Progenitor cell of endocrine pancreas (in vitro differentiated cells): ENCODE measurements around the gene COX7B. TPM values are rescaled to one million over a fixed set of nuclear protein-coding genes. Genes with fewer than 3 reads are reported as not detected.
"Not testable (repeated sequence)": the region's sequence is repeated elsewhere in the genome, so short reads cannot be mapped to it uniquely, and the experiment has no call there.

Source experiments
- DNase-seq: peaks from one replicate; pipeline ENCODE4 v3.0.0; 2021; ENCODE audit warnings: low spot score; ENCODE audit not compliant: unreplicated experiment
- H3K27ac Mint-ChIP-seq: 2 replicates; pipeline ENCODE4 v1.8.0; 2021; ENCODE audit warnings: mild to moderate bottlenecking, moderate library complexity, mixed read lengths
- H3K27me3 Mint-ChIP-seq: 2 replicates; pipeline ENCODE4 v1.8.0; 2021; ENCODE audit warnings: mixed read lengths
- H3K36me3 Mint-ChIP-seq: 2 replicates; pipeline ENCODE4 v1.8.0; 2022; ENCODE audit warnings: mixed read lengths; ENCODE audit not compliant: insufficient read depth
- H3K4me1 Mint-ChIP-seq: 2 replicates; pipeline ENCODE4 v1.8.0; 2021; ENCODE audit warnings: low read depth, mixed read lengths
- H3K4me3 Mint-ChIP-seq: 2 replicates; pipeline ENCODE4 v1.8.0; 2021; ENCODE audit warnings: low read depth, mild to moderate bottlenecking, moderate library complexity, mixed read lengths
- H3K9me3 Mint-ChIP-seq: 2 replicates; pipeline ENCODE4 v1.8.0; 2021; ENCODE audit warnings: low read depth, mixed read lengths
- total RNA-seq: library from RNA; stranded (reverse); gene quantifications from 2 replicates; pipeline ENCODE4 v1.2.1, GENCODE V29; 2021
- TF ChIP-seq, protein P1 (sequence below): fragments of 200-600 bp; sonication (generic); IDR thresholded peaks from one replicate; pipeline ENCODE4 v1.5.0; 2021; ENCODE audit warnings: antibody characterized with exemption, mild to moderate bottlenecking; ENCODE audit not compliant: unreplicated experiment

Gene COX7B
- total RNA-seq, 1 donor from 2014 or later: 178 TPM

DNA sequence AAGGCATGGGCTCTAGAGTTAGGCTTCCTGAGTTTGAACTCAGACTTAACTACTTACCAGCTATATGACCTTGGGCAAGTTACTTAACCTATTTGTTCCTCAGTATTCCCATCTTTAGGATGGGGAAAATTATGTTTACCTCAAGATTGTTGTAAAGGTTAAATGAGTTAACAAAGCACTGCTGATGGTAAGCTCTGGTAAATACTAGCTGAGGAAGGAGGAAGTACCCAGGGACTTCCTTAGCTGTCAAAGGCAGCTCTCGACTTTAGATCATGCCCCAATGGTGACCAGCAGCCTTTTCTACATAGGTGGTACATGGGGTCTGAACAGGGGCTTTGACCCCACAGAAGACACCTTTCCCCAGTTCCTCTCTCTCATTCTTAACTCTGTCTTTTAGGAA is 31.3 kb downstream of the COX7B start:
- TF ChIP-seq, protein P1, sequence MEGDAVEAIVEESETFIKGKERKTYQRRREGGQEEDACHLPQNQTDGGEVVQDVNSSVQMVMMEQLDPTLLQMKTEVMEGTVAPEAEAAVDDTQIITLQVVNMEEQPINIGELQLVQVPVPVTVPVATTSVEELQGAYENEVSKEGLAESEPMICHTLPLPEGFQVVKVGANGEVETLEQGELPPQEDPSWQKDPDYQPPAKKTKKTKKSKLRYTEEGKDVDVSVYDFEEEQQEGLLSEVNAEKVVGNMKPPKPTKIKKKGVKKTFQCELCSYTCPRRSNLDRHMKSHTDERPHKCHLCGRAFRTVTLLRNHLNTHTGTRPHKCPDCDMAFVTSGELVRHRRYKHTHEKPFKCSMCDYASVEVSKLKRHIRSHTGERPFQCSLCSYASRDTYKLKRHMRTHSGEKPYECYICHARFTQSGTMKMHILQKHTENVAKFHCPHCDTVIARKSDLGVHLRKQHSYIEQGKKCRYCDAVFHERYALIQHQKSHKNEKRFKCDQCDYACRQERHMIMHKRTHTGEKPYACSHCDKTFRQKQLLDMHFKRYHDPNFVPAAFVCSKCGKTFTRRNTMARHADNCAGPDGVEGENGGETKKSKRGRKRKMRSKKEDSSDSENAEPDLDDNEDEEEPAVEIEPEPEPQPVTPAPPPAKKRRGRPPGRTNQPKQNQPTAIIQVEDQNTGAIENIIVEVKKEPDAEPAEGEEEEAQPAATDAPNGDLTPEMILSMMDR: no peak
- H3K4me1 Mint-ChIP-seq: no peaks in the 10 kb centered on the region
- DNase-seq: no peak
- no peak overlapping the region for H3K4me3 Mint-ChIP-seq
- no peaks in the 10 kb centered on the region for H3K27me3 Mint-ChIP-seq
- peaks cover 20% of the 10 kb centered on the region for H3K9me3 Mint-ChIP-seq
- H3K36me3 Mint-ChIP-seq: peaks cover 12% of the 10 kb centered on the region
- no peak overlapping the region for H3K27ac Mint-ChIP-seq

GRCh38 chrX:77935886-77936285 is 36.6 kb downstream of the COX7B start:
- Mint-ChIP-seq H3K36me3 (peaks cover 4% of the 10 kb centered on the region), H3K9me3 (peaks cover 7% of the 10 kb centered on the region), H3K27me3 (no peaks in the 10 kb centered on the region), H3K27ac (no peak overlapping the region), H3K4me3 (no peak overlapping the region), H3K4me1 (no peaks in the 10 kb centered on the region)
- TF ChIP-seq, protein P1: no peak
- no peak for DNase-seq

DNA sequence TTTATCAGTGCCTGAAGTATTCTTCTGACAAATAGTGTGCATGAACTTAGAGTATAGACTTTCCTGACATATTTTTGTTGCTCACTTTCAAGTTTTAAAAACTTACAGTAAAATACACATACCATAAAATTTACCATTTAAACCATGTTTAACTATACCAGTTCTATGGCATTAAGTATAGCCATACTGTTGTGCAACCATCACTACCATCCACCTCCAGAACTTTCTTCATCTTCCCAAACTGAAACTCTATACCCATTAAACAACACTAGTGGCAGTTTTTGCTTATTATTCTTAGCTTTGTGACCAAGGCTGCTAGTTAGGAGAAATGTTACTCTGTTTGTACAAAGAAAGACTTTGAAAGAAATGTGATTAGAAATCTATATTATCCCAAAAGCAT is 37.0 kb downstream of the COX7B start:
- DNase-seq: no peak

GRCh38 chrX:77937291-77937690 is 38.0 kb downstream of the COX7B start:
- Mint-ChIP-seq H3K27ac (no peak overlapping the region), H3K4me3 (no peak overlapping the region), H3K9me3 (peaks cover 7% of the 10 kb centered on the region), H3K27me3 (no peaks in the 10 kb centered on the region), H3K36me3 (peaks cover 2% of the 10 kb centered on the region), H3K4me1 (no peaks in the 10 kb centered on the region)
- DNase-seq: no peak
- TF ChIP-seq, protein P1: no peak

More for the DNA sequence above, 37.0 kb downstream of the COX7B start:
- H3K27ac Mint-ChIP-seq: no peak overlapping the region
- H3K4me3 Mint-ChIP-seq: no peak overlapping the region
- peaks cover 2% of the 10 kb centered on the region for H3K36me3 Mint-ChIP-seq
- H3K27me3 Mint-ChIP-seq: no peaks in the 10 kb centered on the region
- H3K4me1 Mint-ChIP-seq: no peaks in the 10 kb centered on the region
- peaks cover 7% of the 10 kb centered on the region for H3K9me3 Mint-ChIP-seq
- TF ChIP-seq, protein P1: no peak

DNA sequence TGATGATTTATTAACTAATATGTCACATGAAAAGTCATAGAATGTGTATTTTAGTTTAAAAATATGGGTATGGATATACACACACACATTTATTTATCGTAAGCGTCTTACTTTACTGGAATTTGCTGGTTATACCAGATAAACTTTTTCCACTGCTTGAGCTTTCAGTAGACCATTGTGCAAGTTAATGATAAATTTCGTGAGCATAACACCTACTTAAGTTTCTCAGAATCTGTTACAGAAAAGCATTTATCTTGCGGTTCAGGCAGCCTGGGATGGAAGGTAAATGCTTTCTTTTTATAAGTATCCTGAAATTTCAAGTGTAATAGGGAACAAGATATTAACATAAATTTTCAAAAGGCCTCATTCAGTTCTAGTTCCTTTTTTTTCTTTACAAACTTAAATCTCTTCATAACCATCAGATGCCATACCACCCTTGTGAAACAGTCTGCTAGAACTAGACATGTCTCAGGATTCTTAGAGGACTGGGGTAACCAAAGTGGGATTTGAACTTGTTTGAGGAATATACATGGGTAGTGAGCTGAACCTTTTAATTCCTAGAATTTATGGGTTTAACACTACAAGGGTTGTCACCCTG is 38.9 kb downstream of the COX7B start:
- Mint-ChIP-seq H3K4me3 (no peak overlapping the region), H3K27ac (no peak overlapping the region), H3K9me3 (peaks cover 3% of the 10 kb centered on the region), H3K36me3 (no peaks in the 10 kb centered on the region), H3K4me1 (no peaks in the 10 kb centered on the region), H3K27me3 (no peaks in the 10 kb centered on the region)
- DNase-seq: no peak
- TF ChIP-seq, protein P1: no peak

DNA sequence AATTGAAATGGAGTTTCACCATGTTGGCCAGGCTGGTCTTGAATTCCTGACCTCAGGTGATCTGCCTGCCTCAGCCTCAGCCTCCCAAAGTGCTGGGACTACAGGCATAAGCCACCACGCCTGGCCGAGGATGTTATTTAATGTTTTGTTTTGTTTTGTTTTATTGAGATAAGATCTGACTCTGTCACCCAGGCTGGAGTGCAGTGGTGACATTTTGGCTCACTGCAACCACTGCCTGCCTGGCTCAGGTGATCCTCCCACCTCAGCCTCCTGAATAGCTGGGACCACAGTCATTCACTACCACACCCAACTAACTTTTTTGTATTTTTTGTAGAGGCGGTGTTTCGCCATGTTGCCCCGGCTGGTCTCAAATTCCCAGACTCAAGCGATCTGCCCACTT is 45.8 kb downstream of the COX7B start:
- not testable (repeated sequence) for H3K27me3 Mint-ChIP-seq, H3K9me3 Mint-ChIP-seq, H3K27ac Mint-ChIP-seq, H3K36me3 Mint-ChIP-seq, H3K4me3 Mint-ChIP-seq, H3K4me1 Mint-ChIP-seq, DNase-seq
